K562 (cell line): ENCODE measurements around the gene SMAD3. TPM values are rescaled to one million over a fixed set of nuclear protein-coding genes. Genes with fewer than 3 reads are reported as not detected.

Experiments
- ARID2 ChIP-seq: fragments of 450-650 bp; IDR thresholded peaks from 2 replicates; pipeline ENCODE4 v1.6.1; 2017; ENCODE audit warnings: antibody characterized with exemption, mild to moderate bottlenecking
- BRD9 ChIP-seq: fragments of 450-650 bp; IDR thresholded peaks from 2 replicates; pipeline ENCODE4 v1.6.1; 2018; ENCODE audit warnings: low read depth; ENCODE audit not compliant: partially characterized antibody
- CHCHD3 ChIP-seq: fragments of 250-450 bp; sonication (Bioruptor Pico); IDR thresholded peaks from 2 replicates; pipeline ENCODE4 v2.1.2; 2022; ENCODE audit warnings: mild to moderate bottlenecking
- CREBBP ChIP-seq: IDR thresholded peaks from one replicate; pipeline ENCODE4 v1.6.1; 2012; ENCODE audit warnings: low read depth, mild to moderate bottlenecking, control low read depth, inconsistent platforms, low read length
- FOXJ2 ChIP-seq: fragments of 200-800 bp; sonication (Bioruptor generic); IDR thresholded peaks from 2 replicates; pipeline ENCODE4 v1.6.1; 2016; ENCODE audit warnings: missing genetic modification characterization, missing compliant biosample characterization
- KDM5B ChIP-seq: fragments of 200-600 bp; sonication (generic); IDR thresholded peaks from 2 replicates; pipeline ENCODE4 v1.6.1; 2012; ENCODE audit warnings: low read depth, mild to moderate bottlenecking, moderate library complexity, low read length, control low read depth, inconsistent platforms; ENCODE audit not compliant: insufficient replicate concordance
- MTF1 ChIP-seq: fragments of 250-450 bp; sonication (Bioruptor Pico); IDR thresholded peaks from 2 replicates; pipeline ENCODE4 v1.9.0; 2021; ENCODE audit warnings: moderate library complexity, mild to moderate bottlenecking, inconsistent platforms, borderline replicate concordance
- NFE2L1 ChIP-seq: fragments of 450-650 bp; IDR thresholded peaks from 2 replicates; pipeline ENCODE4 v1.6.1; 2016; ENCODE audit warnings: missing genetic modification characterization, low read depth, mild to moderate bottlenecking, missing compliant biosample characterization, moderate library complexity, borderline replicate concordance
- POLR2AphosphoS2 ChIP-seq: IDR thresholded peaks from 2 replicates; pipeline ENCODE4 v1.6.1; 2012; ENCODE audit warnings: low read length, improper control_type of control experiment
- POLR2AphosphoS5 ChIP-seq: IDR thresholded peaks from 2 replicates; pipeline ENCODE4 v1.6.1; 2011; ENCODE audit warnings: mild to moderate bottlenecking, low read depth, low read length, moderate library complexity; ENCODE audit not compliant: control insufficient read depth, insufficient read depth
- RBM15 ChIP-seq: fragments of 200-400 bp; formaldehyde crosslinking; IDR thresholded peaks from 2 replicates; pipeline ENCODE4 v1.6.1; 2018; ENCODE audit warnings: mild to moderate bottlenecking, low read length, moderate library complexity; ENCODE audit not compliant: insufficient read depth
- XRCC4 ChIP-seq: IDR thresholded peaks from one replicate; pipeline ENCODE4 v1.6.1; 2011; ENCODE audit not compliant: insufficient read depth, insufficient read length; ENCODE audit errors: extremely low read depth
- YBX1 ChIP-seq: fragments of 450-650 bp; IDR thresholded peaks from 2 replicates; pipeline ENCODE4 v1.7.1; 2016; ENCODE audit warnings: mild to moderate bottlenecking
- ZEB2 ChIP-seq: fragments of 450-650 bp; IDR thresholded peaks from 2 replicates; pipeline ENCODE4 v1.6.1; 2016
- ZNF316 ChIP-seq: fragments of 450-650 bp; IDR thresholded peaks from 2 replicates; pipeline ENCODE4 v1.6.1; 2016
- ZNF384 ChIP-seq: IDR thresholded peaks from 2 replicates; pipeline ENCODE4 v1.6.1; 2012; ENCODE audit warnings: low read depth, low read length, improper control_type of control experiment
- ZNF41 ChIP-seq: fragments of 250-450 bp; sonication (Bioruptor Pico); conservative IDR thresholded peaks from 2 replicates; pipeline ENCODE4 v1.4.0; 2020; ENCODE audit warnings: mild to moderate bottlenecking
- ZNF561 ChIP-seq: fragments of 450-650 bp; formaldehyde crosslinking; conservative IDR thresholded peaks from 2 replicates; pipeline ENCODE4 v1.4.0; 2020; ENCODE audit warnings: mild to moderate bottlenecking, moderate library complexity
- ZNF764 ChIP-seq: fragments of 250-450 bp; sonication (Bioruptor Pico); IDR thresholded peaks from 2 replicates; pipeline ENCODE4 v1.4.0; 2020; ENCODE audit warnings: low read depth, mild to moderate bottlenecking, moderate library complexity
- polyA plus RNA-seq, 8 experiments: library from polyadenylated mRNA; depleted of rRNA in 4 of 8; stranded (reverse) in 5 of 8; unstranded in 3 of 8; fragments of >200 nt; fragmentation: Nextera tagmentation in 2 of 8; fragmentation: Illumina TruSeq in 1 of 8; extraction: Ambion mirVana in 2 of 8; extraction: Trizol in 1 of 8; gene quantifications; 2 replicates each; pipeline versions ENCODE4 v1.2.1 to v1.2.3, GENCODE V29; 2011 to 2014; ENCODE audit warnings: inconsistent platforms in 1 of 8, missing spikeins in 1 of 8
- total RNA-seq, 7 experiments: library from RNA; depleted of rRNA in 6 of 7; stranded (reverse); fragments of >200 nt in 6 of 7; fragmentation: Illumina TruSeq in 2 of 7; extraction: Trizol in 2 of 7; gene quantifications; 2 replicates each; pipeline versions ENCODE4 v1.2.1 to v1.2.3, GENCODE V29; 2011 to 2021; ENCODE audit warnings: low replicate concordance in 1 of 7
- TF ChIP-seq, protein P1 (sequence below): fragments of 450-650 bp; IDR thresholded peaks from 2 replicates; pipeline ENCODE4 v1.6.1; 2016; ENCODE audit warnings: mild to moderate bottlenecking
- TF ChIP-seq, protein P2 (sequence below): sonication (generic); formaldehyde crosslinking; IDR thresholded peaks from 2 replicates; pipeline ENCODE4 v1.9.0; 2022; ENCODE audit warnings: mild to moderate bottlenecking, missing genetic modification reagents
- TF ChIP-seq, protein P3 (sequence below): sonication (generic); formaldehyde crosslinking; IDR thresholded peaks from 2 replicates; pipeline ENCODE4 v1.8.1; 2023; ENCODE audit warnings: mild to moderate bottlenecking, missing genetic modification reagents, moderate library complexity
- TF ChIP-seq, protein P4 (sequence below): sonication (generic); formaldehyde crosslinking; IDR thresholded peaks from 2 replicates; pipeline ENCODE4 v1.8.1; 2023; ENCODE audit warnings: mild to moderate bottlenecking, missing genetic modification reagents

Gene SMAD3
- total and polyA plus RNA-seq, 9 of the 15 experiments (the other 6 are each of a cell fraction or from before 2014, with no cell fraction given) = 4.3 to 39.2 (median 11.1) TPM

DNA sequence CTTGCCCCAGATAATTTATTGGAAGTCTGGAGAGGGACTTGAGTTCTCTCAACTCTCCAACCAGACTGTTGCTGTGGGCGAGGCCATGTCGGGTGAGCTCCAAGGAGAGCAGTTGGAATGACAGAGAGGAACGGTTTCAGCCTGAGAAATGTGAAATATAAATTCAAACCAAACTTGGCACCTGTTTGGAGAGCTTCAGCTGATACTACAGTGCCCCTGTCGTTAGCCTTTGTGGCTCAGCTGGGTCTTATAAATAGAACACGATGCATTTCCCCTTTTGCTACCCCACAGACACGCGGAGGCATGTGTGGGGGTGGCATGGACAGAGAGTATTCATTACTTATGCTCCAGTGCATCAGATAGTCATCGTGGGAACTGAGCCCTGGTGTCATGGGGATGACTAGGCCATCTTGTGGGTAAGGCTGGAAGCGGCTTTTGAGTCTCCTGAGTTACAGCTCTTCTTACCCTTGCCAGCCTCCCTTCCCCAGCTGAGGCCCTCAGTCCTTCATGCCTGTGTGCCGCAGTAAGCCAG, 15.6 kb downstream of the SMAD3 start (continued):
- TF ChIP-seq NFE2L1 (tag) (no peak), BRD9 (no peak), XRCC4 (no peak), YBX1 (no peak), CREBBP (no peak), ZNF764 (CRISPR knock-in tag) (no peak), ARID2 (no peak), POLR2AphosphoS5 (no peak), ZNF561 (CRISPR knock-in tag) (no peak), MTF1 (CRISPR knock-in tag) (no peak), RBM15 (no peak), ZNF316 (no peak), FOXJ2 (tag) (no peak), CHCHD3 (CRISPR knock-in tag) (no peak), ZNF384 (0 out of 2 replicates have a peak, but pooled peaks have one; percentile 12), ZNF41 (no peak), POLR2AphosphoS2 (no peak), KDM5B (no peak), ZEB2 (no peak)
- TF ChIP-seq, protein P1, sequence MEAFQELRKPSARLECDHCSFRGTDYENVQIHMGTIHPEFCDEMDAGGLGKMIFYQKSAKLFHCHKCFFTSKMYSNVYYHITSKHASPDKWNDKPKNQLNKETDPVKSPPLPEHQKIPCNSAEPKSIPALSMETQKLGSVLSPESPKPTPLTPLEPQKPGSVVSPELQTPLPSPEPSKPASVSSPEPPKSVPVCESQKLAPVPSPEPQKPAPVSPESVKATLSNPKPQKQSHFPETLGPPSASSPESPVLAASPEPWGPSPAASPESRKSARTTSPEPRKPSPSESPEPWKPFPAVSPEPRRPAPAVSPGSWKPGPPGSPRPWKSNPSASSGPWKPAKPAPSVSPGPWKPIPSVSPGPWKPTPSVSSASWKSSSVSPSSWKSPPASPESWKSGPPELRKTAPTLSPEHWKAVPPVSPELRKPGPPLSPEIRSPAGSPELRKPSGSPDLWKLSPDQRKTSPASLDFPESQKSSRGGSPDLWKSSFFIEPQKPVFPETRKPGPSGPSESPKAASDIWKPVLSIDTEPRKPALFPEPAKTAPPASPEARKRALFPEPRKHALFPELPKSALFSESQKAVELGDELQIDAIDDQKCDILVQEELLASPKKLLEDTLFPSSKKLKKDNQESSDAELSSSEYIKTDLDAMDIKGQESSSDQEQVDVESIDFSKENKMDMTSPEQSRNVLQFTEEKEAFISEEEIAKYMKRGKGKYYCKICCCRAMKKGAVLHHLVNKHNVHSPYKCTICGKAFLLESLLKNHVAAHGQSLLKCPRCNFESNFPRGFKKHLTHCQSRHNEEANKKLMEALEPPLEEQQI = no peak
- TF ChIP-seq, protein P2, sequence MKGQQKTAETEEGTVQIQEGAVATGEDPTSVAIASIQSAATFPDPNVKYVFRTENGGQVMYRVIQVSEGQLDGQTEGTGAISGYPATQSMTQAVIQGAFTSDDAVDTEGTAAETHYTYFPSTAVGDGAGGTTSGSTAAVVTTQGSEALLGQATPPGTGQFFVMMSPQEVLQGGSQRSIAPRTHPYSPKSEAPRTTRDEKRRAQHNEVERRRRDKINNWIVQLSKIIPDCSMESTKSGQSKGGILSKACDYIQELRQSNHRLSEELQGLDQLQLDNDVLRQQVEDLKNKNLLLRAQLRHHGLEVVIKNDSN (CRISPR knock-in tag) = no peak
- TF ChIP-seq, protein P3, sequence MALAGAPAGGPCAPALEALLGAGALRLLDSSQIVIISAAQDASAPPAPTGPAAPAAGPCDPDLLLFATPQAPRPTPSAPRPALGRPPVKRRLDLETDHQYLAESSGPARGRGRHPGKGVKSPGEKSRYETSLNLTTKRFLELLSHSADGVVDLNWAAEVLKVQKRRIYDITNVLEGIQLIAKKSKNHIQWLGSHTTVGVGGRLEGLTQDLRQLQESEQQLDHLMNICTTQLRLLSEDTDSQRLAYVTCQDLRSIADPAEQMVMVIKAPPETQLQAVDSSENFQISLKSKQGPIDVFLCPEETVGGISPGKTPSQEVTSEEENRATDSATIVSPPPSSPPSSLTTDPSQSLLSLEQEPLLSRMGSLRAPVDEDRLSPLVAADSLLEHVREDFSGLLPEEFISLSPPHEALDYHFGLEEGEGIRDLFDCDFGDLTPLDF (CRISPR knock-in tag) = no peak
- TF ChIP-seq, protein P4, sequence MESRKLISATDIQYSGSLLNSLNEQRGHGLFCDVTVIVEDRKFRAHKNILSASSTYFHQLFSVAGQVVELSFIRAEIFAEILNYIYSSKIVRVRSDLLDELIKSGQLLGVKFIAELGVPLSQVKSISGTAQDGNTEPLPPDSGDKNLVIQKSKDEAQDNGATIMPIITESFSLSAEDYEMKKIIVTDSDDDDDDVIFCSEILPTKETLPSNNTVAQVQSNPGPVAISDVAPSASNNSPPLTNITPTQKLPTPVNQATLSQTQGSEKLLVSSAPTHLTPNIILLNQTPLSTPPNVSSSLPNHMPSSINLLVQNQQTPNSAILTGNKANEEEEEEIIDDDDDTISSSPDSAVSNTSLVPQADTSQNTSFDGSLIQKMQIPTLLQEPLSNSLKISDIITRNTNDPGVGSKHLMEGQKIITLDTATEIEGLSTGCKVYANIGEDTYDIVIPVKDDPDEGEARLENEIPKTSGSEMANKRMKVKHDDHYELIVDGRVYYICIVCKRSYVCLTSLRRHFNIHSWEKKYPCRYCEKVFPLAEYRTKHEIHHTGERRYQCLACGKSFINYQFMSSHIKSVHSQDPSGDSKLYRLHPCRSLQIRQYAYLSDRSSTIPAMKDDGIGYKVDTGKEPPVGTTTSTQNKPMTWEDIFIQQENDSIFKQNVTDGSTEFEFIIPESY (CRISPR knock-in tag) = no peak
